ENCODE measurements around the gene TENM3. TPM values are rescaled to one million over a fixed set of nuclear protein-coding genes. Genes with fewer than 3 reads are reported as not detected.

Gene TENM3
- total and polyA plus RNA-seq, 2 donors (not counting 3 experiments of a cell fraction or from before 2014, with no cell fraction given): 3.2 to 6.2 TPM

- ChIA-PET CTCF (no interaction called here), POLR2A (no interaction called here)
- TF ChIP-seq EZH2 (IDR thresholded peaks at IDR 0.05; ENCODE audit: borderline replicate concordance, low read depth, low read length, severe bottlenecking) (no peak), FOS (IDR thresholded peaks at IDR 0.05; ENCODE audit: borderline replicate concordance, insufficient read depth, low read length) (no peak), MYC (IDR thresholded peaks at IDR 0.05; ENCODE audit: low read depth, low read length) (no peak), JUN (IDR thresholded peaks at IDR 0.05; ENCODE audit: borderline replicate concordance, insufficient read depth, insufficient read length, low read depth) (no peak), GATA2 (IDR thresholded peaks at IDR 0.05; ENCODE audit: insufficient read depth, insufficient read length, low read depth, low read length) (no peak), POLR2AphosphoS5 (IDR thresholded peaks at IDR 0.05; ENCODE audit: insufficient read depth, low read depth, low read length) (no peak), POLR2A (IDR thresholded peaks at IDR 0.05; ENCODE audit: low read depth, low read length) (no peak)
- TF ChIP-seq, protein P1, sequence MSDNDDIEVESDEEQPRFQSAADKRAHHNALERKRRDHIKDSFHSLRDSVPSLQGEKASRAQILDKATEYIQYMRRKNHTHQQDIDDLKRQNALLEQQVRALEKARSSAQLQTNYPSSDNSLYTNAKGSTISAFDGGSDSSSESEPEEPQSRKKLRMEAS (IDR thresholded peaks at IDR 0.05; ENCODE audit: insufficient read depth, insufficient read length): no peak
- TF ChIP-seq, protein P2, sequence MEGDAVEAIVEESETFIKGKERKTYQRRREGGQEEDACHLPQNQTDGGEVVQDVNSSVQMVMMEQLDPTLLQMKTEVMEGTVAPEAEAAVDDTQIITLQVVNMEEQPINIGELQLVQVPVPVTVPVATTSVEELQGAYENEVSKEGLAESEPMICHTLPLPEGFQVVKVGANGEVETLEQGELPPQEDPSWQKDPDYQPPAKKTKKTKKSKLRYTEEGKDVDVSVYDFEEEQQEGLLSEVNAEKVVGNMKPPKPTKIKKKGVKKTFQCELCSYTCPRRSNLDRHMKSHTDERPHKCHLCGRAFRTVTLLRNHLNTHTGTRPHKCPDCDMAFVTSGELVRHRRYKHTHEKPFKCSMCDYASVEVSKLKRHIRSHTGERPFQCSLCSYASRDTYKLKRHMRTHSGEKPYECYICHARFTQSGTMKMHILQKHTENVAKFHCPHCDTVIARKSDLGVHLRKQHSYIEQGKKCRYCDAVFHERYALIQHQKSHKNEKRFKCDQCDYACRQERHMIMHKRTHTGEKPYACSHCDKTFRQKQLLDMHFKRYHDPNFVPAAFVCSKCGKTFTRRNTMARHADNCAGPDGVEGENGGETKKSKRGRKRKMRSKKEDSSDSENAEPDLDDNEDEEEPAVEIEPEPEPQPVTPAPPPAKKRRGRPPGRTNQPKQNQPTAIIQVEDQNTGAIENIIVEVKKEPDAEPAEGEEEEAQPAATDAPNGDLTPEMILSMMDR (IDR thresholded peaks at IDR 0.05; ENCODE audit: extremely low read depth in 1 of 2, insufficient read depth in 1 of 2, low read depth in 1 of 2, low read length in 2 of 2): no peak
- Histone ChIP-seq H3K9me3 (replicated peaks; ENCODE audit: control insufficient read depth, insufficient read depth, low read length) (no peaks in the 10 kb centered on the region), H3K9me1 (replicated peaks; ENCODE audit: control insufficient read depth, extremely low read depth, insufficient read depth, low read length) (no peaks in the 10 kb centered on the region), H3K27ac (ENCODE audit: insufficient read depth, low read depth, low read length) (no peak overlapping the region), H3K9ac (replicated peaks; ENCODE audit: extremely low read depth, insufficient read depth, low read length) (no peak overlapping the region), H3K4me3 (replicated peaks in 1 of 3; ENCODE audit: insufficient read depth in 1 of 3, low read depth in 1 of 3, low read length in 3 of 3) (no peak overlapping the region), H3K79me2 (ENCODE audit: control insufficient read depth, insufficient read depth, low read length) (no peaks in the 10 kb centered on the region), H3K27me3 (ENCODE audit: control insufficient read depth in 2 of 2, insufficient read depth in 2 of 2, low read length in 2 of 2) (no peaks in the 10 kb centered on the region), H3K36me3 (ENCODE audit: control insufficient read depth in 2 of 2, extremely low read depth in 1 of 2, insufficient read depth in 2 of 2, low read length in 2 of 2) (no peaks in the 10 kb centered on the region), H4K20me1 (replicated peaks; ENCODE audit: control insufficient read depth, extremely low read depth, insufficient read depth, low read length) (no peaks in the 10 kb centered on the region), H3K4me2 (ENCODE audit: insufficient read depth, low read length) (no peak overlapping the region), H3K4me1 (ENCODE audit: control insufficient read depth, extremely low read depth, insufficient read depth, low read length) (no peaks in the 10 kb centered on the region), H2AFZ (ENCODE audit: low read depth, low read length) (no peak overlapping the region)
- BruUV-seq (replicated peaks): no TSS peak
- dilution Hi-C loops (cut with MboI; ENCODE audit: extremely low pct_ligation_motif_present, low sequenced_read_pairs) (no loop called here), intact Hi-C loops (cut with micrococcal nuclease) (no loop called here)
- no peak for DNase-seq (ENCODE audit: low read depth, low spot score)
- FAIRE-seq: no peak
Measured at GRCh38 chr4:182671231-182671630, 428.0 kb downstream of the TENM3 start.
